Mesodermal cell (in vitro differentiated cells): ENCODE measurements around the gene AIF1.

Source experiments
- H3K27ac ChIP-seq: 2 replicates; pipeline ENCODE4 v1.7.0; 2013; ENCODE audit warnings: mild to moderate bottlenecking, low read depth, low read length, moderate library complexity; ENCODE audit not compliant: severe bottlenecking
- H3K36me3 ChIP-seq: 2 replicates; pipeline ENCODE4 v1.7.1; 2013; ENCODE audit warnings: mild to moderate bottlenecking, low read length, moderate library complexity; ENCODE audit not compliant: control insufficient read depth, insufficient read depth
- H3K4me1 ChIP-seq: one replicate; pipeline ENCODE4 v1.7.1; 2013; ENCODE audit warnings: mild to moderate bottlenecking, low read length; ENCODE audit not compliant: insufficient read depth, control insufficient read depth, poor library complexity, severe bottlenecking
- H3K4me3 ChIP-seq: 2 replicates; pipeline ENCODE4 v1.7.0; 2013; ENCODE audit warnings: low read length, control low read depth, mild to moderate bottlenecking; ENCODE audit not compliant: insufficient read depth, poor library complexity, severe bottlenecking; ENCODE audit errors: extremely low read depth
- H3K9me3 ChIP-seq: 2 replicates; pipeline ENCODE4 v1.7.1; 2013; ENCODE audit warnings: mild to moderate bottlenecking, low read length, moderate library complexity; ENCODE audit not compliant: control insufficient read depth
- WGBS, 2 experiments: methylation state at CpG; one replicate each; pipeline ENCODE4 v1.1.5; 2013; ENCODE audit warnings: missing lambda C conversion rate in 2 of 2; ENCODE audit not compliant: insufficient coverage in 2 of 2; 5-methylcytosine and 5-hydroxymethylcytosine counted together

The AIF1 gene

DNA sequence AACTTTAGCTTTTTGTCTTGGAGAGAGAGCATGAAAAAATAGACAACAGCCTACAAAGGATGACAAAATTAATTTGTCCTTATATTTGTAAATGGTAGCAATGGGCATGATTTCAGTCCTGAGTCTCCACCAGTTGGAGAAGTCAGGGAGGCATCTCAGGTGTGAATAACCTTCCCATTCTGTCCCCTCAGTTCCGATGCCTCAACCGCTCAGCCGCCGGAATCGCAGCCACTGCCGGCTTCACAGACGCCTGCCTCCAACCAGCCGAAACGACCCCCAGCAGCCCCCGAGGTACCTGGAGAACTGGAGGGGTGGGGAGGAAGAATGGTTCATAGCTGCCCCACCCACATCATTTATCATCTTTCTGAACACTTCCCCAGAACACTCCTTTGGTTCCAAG is 9.0 kb downstream of the AIF1 start:
- WGBS, 2 experiments = 100% methylated on average over 6 of the region's 10 CpGs
- Histone ChIP-seq H3K4me1 (peaks cover 13% of the 10 kb centered on the region), H3K36me3 (peaks cover 73% of the 10 kb centered on the region), H3K27ac (no peak overlapping the region), H3K4me3 (no peak overlapping the region), H3K9me3 (no peaks in the 10 kb centered on the region)

DNA sequence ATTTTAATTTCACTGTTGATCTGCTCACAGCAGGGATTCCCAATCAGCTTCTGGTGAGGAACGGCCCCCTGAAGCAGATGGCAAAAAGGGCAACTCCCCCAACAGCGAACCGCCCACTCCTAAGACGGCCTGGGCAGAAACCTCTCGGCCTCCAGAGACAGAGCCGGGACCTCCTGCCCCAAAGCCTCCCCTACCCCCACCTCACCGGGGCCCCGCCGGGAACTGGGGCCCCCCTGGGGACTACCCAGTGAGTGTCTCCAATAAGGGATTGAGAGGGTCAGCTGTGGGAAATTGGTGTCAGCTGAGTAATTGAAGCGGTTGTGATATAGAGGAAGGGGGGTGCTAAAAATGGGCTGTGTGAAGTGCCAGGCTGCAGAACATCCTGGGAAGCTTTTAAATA is 11.9 kb downstream of the AIF1 start:
- peaks cover 100% of the 10 kb centered on the region for H3K36me3 ChIP-seq
- 95 to 100% methylated on average over 4 of the region's 10 CpGs for WGBS, 2 experiments
- H3K4me3 ChIP-seq = no peak overlapping the region

DNA sequence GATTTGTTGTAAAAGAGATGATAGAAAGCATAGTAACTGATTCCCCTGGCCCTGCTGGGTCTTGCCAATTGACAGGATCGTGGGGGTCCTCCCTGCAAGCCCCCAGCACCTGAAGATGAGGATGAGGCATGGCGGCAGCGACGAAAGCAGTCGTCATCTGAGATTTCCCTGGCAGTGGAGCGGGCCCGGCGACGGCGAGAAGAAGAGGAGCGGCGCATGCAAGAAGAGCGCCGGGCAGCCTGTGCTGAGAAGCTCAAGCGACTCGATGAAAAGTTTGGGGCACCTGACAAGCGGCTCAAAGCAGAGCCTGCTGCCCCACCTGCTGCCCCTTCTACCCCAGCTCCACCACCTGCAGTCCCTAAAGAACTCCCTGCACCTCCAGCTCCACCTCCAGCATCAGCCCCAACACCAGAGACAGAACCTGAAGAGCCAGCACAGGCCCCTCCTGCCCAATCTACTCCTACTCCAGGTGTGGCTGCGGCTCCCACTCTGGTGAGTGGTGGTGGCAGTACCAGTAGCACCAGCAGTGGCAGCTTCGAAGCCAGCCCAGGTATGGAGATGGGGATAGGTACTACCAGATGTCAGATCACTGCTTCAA is 12.8 kb downstream of the AIF1 start:
- Histone ChIP-seq H3K9me3 (no peaks in the 10 kb centered on the region), H3K4me1 (peaks cover 2% of the 10 kb centered on the region), H3K4me3 (no peak overlapping the region), H3K27ac (no peak overlapping the region), H3K36me3 (peaks cover 100% of the 10 kb centered on the region)
- WGBS, 2 experiments = 96 to 100% methylated on average over 14 to 19 of the region's 19 CpGs

More for the DNA sequence above, 11.9 kb downstream of the AIF1 start:
- H3K9me3 ChIP-seq = no peaks in the 10 kb centered on the region
- peaks cover 10% of the 10 kb centered on the region for H3K4me1 ChIP-seq
- no peak overlapping the region for H3K27ac ChIP-seq

DNA sequence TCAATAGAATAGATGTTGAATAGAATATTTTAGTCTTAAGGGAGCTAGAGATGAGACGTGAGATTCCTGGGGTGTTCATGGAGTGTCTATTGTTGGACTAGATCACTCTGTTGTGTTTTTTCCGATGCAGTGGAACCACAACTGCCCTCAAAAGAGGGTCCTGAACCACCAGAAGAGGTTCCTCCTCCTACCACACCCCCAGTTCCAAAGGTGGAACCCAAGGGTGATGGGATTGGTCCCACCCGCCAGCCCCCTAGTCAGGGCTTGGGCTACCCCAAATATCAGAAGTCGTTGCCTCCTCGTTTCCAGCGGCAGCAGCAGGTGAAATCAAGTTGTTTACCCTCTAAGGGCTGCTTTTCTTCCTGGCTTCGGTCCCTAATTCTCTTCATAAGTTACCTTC is 14.0 kb downstream of the AIF1 start:
- H3K9me3 ChIP-seq = no peaks in the 10 kb centered on the region
- 98 to 100% methylated on average over 5 to 7 of the region's 7 CpGs for WGBS, 2 experiments
- H3K4me1 ChIP-seq = no peaks in the 10 kb centered on the region
- peaks cover 100% of the 10 kb centered on the region for H3K36me3 ChIP-seq
- H3K4me3 ChIP-seq = no peak overlapping the region
- no peak overlapping the region for H3K27ac ChIP-seq

DNA sequence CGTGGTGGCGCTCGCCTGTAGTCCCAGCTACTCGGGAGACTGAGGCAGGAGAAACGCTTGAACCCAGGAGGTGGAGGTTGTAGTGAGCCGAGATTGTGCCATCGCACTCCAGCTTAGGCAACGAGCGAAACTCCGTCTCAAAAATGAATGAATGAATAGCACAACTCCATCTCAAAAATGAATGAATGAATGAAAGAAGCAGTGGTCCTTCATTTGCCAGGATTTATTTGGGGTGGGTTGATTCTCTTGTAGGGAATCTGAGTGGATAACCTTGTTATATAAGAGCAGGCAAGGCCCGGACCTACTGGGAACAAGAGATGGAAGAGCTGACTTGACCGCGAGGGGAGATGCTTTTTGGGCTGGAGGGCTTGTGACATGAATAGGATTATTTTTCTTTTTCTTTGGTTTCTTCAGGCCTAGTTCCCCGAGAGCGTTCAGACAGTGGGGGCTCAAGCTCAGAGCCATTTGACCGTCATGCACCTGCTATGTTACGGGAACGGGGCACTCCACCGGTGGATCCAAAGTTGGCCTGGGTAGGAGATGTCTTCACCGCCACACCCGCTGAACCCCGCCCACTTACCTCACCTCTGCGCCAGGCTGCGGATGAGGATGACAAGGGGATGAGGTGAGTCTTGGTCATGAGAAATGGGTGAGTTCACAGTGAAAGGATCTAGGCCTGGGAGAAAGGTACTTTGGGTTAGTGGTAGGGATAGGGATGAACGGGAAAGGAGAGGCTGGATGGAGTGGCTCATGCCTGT is 15.3 kb downstream of the AIF1 start:
- H3K9me3 ChIP-seq = no peaks in the 10 kb centered on the region
- H3K27ac ChIP-seq = no peak overlapping the region
- no peaks in the 10 kb centered on the region for H3K4me1 ChIP-seq
- H3K36me3 ChIP-seq = peaks cover 100% of the 10 kb centered on the region
- no peak overlapping the region for H3K4me3 ChIP-seq
- 93 to 95% methylated on average over 17 to 20 of the region's 25 CpGs for WGBS, 2 experiments

DNA sequence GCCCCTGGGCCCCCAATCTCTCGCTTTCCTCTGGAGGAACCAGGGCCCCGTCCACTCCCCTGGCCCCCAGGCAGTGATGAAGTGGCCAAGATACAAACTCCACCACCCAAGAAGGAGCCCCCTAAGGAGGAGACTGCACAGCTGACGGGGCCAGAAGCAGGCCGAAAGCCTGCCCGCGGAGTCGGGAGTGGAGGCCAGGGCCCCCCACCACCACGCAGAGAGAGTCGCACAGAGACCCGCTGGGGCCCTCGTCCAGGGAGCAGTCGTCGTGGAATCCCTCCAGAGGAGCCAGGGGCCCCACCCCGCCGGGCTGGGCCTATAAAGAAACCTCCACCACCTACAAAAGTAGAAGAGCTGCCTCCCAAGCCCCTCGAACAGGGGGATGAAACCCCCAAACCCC is 16.2 kb downstream of the AIF1 start:
- Histone ChIP-seq H3K4me1 (no peaks in the 10 kb centered on the region), H3K9me3 (no peaks in the 10 kb centered on the region), H3K27ac (no peak overlapping the region), H3K36me3 (peaks cover 100% of the 10 kb centered on the region), H3K4me3 (no peak overlapping the region)
- 97 to 98% methylated on average over 11 to 13 of the region's 16 CpGs for WGBS, 2 experiments

DNA sequence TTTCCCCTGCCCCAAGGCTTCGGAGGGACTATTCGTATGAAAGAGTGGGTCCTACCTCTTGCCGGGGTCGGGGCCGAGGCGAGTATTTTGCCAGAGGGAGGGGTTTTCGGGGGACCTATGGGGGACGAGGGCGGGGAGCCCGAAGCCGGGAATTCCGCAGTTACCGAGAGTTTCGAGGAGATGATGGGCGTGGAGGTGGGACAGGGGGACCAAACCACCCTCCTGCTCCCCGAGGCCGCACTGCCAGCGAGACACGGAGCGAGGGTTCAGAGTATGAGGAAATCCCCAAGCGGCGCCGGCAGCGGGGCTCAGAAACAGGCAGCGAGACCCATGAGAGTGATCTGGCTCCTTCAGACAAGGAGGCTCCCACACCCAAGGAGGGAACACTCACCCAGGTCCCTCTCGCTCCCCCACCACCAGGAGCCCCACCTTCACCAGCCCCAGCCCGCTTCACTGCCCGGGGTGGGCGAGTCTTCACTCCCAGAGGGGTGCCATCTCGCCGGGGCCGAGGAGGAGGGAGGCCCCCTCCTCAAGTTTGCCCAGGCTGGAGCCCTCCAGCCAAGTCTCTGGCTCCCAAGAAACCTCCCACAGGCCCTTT is 16.7 kb downstream of the AIF1 start:
- Histone ChIP-seq H3K4me1 (no peaks in the 10 kb centered on the region), H3K27ac (peak overlapping the region; percentile 59), H3K36me3 (peaks cover 100% of the 10 kb centered on the region), H3K4me3 (no peak overlapping the region), H3K9me3 (no peaks in the 10 kb centered on the region)
- 98 to 99% methylated on average over 21 to 25 of the region's 32 CpGs for WGBS, 2 experiments

DNA sequence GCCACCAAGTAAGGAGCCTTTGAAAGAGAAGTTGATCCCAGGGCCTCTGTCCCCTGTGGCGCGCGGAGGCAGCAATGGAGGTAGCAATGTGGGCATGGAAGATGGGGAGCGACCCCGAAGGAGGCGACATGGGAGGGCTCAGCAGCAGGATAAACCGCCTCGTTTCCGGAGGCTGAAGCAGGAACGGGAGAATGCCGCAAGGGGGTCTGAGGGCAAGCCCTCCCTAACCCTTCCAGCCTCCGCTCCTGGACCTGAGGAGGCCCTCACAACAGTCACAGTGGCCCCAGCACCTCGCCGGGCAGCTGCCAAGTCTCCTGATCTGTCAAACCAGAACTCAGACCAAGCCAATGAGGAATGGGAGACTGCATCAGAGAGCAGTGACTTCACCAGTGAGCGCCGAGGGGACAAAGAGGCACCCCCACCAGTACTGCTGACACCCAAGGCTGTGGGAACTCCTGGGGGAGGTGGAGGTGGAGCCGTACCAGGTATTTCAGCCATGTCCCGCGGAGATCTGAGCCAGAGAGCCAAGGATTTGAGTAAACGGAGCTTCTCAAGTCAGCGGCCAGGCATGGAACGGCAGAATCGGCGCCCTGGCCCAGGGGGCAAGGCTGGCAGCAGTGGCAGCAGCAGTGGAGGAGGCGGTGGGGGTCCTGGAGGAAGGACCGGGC is 17.4 kb downstream of the AIF1 start:
- Histone ChIP-seq H3K4me1 (no peaks in the 10 kb centered on the region), H3K4me3 (no peak overlapping the region), H3K9me3 (no peaks in the 10 kb centered on the region), H3K36me3 (peaks cover 100% of the 10 kb centered on the region), H3K27ac (peak overlapping the region; percentile 59)
- WGBS, 2 experiments = 99% methylated on average over 24 to 26 of the region's 26 CpGs

DNA sequence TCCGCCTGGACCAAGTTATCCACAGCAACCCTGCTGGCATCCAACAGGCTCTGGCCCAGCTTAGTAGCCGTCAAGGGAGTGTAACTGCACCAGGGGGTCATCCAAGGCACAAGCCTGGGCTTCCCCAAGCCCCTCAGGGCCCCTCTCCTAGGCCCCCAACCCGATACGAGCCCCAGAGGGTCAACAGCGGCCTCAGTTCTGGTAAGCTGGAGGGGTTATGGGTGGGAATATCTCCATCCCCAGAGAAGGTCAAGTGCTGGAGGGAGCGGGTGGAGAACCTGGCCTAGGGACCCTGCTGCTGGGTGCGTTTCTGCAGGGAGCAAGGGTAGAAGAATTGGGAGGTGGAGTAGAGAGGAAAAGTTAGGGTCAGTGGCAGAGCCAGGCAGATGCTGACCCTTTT is 18.4 kb downstream of the AIF1 start:
- peak overlapping the region; percentile 36 for H3K27ac ChIP-seq
- 100% methylated on average over 2 to 4 of the region's 7 CpGs for WGBS, 2 experiments

DNA sequence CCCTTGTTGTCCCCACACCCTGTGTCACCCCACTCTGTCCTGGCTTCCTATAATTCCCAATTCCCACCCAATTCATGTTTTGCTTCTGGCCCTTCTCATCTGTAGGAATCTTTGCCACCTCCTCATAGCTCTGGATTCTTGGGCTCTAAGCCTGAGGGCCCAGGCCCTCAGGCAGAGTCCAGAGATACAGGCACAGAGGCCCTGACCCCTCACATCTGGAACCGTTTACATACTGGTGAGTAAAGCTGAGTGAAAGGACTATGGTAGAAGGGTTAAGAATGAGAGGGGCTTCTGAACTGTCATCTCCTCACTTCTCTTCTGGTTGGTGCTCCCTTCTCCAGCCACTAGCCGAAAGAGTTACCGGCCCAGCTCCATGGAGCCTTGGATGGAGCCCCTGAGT is 19.1 kb downstream of the AIF1 start:
- Histone ChIP-seq H3K4me1 (no peaks in the 10 kb centered on the region), H3K9me3 (no peaks in the 10 kb centered on the region), H3K4me3 (no peak overlapping the region), H3K36me3 (peaks cover 99% of the 10 kb centered on the region), H3K27ac (peak overlapping the region; percentile 23)
- 100% methylated on average over 2 of the region's 3 CpGs; no CpG with 5 or more reads in 1 of the 2 experiments for WGBS, 2 experiments

More for the DNA sequence above, 18.4 kb downstream of the AIF1 start:
- Histone ChIP-seq H3K36me3 (peaks cover 99% of the 10 kb centered on the region), H3K4me1 (no peaks in the 10 kb centered on the region), H3K9me3 (no peaks in the 10 kb centered on the region), H3K4me3 (no peak overlapping the region)
